ENCODE measurements around the gene GABBR2.

DNA sequence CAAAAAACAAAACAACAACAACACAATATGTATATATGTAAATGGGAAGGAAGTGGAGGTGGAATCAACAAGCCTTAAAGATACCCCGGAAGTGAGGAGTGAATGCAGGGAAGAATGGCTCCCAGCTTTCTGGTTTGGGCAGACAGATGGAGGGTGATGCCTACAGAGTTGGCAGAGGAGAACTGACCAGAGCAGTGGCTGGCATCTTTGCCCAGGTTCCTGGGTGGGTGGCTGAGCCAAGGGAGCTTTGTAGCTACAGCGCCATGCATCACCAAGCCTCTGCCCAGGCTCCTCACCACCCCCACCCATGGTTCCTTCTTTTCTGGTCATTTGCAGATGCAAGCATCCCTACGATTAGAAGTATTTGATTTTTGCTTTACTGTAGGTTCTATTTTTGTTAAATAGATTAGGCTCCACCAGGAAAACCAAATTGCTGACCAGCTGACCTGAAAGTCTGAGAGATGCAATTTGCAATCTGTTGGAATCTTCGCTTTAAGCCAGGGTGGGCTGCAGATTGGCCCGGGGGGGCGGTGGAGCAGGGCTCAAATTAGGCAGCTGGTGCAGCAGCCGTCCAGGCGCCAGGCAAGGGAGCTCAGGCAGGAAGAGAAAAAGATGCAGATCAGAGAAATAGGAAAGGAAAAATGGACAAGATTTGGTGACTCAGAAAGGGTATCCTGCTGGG, 290.0 kb downstream of the GABBR2 start:
- TF ChIP-seq EZH2 (optimal IDR thresholded peaks at IDR 0.05; ENCODE audit: low read depth, low read length) (no peak), EZH2phosphoT487 (IDR thresholded peaks at IDR 0.05; ENCODE audit: low read length) (no peak)
- TF ChIP-seq, protein P1, sequence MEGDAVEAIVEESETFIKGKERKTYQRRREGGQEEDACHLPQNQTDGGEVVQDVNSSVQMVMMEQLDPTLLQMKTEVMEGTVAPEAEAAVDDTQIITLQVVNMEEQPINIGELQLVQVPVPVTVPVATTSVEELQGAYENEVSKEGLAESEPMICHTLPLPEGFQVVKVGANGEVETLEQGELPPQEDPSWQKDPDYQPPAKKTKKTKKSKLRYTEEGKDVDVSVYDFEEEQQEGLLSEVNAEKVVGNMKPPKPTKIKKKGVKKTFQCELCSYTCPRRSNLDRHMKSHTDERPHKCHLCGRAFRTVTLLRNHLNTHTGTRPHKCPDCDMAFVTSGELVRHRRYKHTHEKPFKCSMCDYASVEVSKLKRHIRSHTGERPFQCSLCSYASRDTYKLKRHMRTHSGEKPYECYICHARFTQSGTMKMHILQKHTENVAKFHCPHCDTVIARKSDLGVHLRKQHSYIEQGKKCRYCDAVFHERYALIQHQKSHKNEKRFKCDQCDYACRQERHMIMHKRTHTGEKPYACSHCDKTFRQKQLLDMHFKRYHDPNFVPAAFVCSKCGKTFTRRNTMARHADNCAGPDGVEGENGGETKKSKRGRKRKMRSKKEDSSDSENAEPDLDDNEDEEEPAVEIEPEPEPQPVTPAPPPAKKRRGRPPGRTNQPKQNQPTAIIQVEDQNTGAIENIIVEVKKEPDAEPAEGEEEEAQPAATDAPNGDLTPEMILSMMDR (IDR thresholded peaks at IDR 0.05; ENCODE audit: low read length) = no peak

Data from MM.1S (cell line).